GM12878 (cell line): Measurements from ENCODE around the gene IQGAP1. TPM values are rescaled to one million over a fixed set of nuclear protein-coding genes. Genes with fewer than 3 reads are reported as not detected.

Source experiments
- BACH1 ChIP-seq: fragments of 450-650 bp; IDR thresholded peaks from 2 replicates; pipeline ENCODE4 v1.6.1; 2017; ENCODE audit warnings: mild to moderate bottlenecking, borderline replicate concordance
- CEBPB ChIP-seq, 2 experiments: fragments of 150-350 bp in 1 of 2; IDR thresholded peaks; 2 replicates each; pipeline ENCODE4 v1.6.1; 2012 to 2014; ENCODE audit warnings: low read depth in 2 of 2, low read length in 2 of 2, borderline replicate concordance in 1 of 2, inconsistent platforms in 1 of 2
- CHD4 ChIP-seq: fragments of 200-600 bp; sonication (generic); IDR thresholded peaks from 2 replicates; pipeline ENCODE4 v1.6.1; 2016; ENCODE audit warnings: mild to moderate bottlenecking
- IKZF1 ChIP-seq: fragments of 450-650 bp; conservative IDR thresholded peaks from 2 replicates; pipeline ENCODE4 v1.6.1; 2017; ENCODE audit warnings: antibody characterized with exemption, mild to moderate bottlenecking
- IKZF2 ChIP-seq, 2 experiments: fragments of 450-650 bp; IDR thresholded peaks; 2 replicates each; pipeline ENCODE4 v1.6.1; 2017; ENCODE audit warnings: mild to moderate bottlenecking in 2 of 2, moderate library complexity in 2 of 2
- KDM1A ChIP-seq: fragments of 200-600 bp; sonication (generic); IDR thresholded peaks from 2 replicates; pipeline ENCODE4 v1.6.1; 2016; ENCODE audit warnings: borderline replicate concordance
- SRF ChIP-seq, 2 experiments: IDR thresholded peaks; 2 replicates each; pipeline ENCODE4 v1.6.1; 2011; ENCODE audit warnings: low read depth in 2 of 2, low read length in 2 of 2, mild to moderate bottlenecking in 1 of 2, moderate library complexity in 1 of 2
- ZNF24 ChIP-seq: fragments of 450-650 bp; IDR thresholded peaks from 2 replicates; pipeline ENCODE4 v1.6.1; 2017; ENCODE audit warnings: antibody characterized with exemption, mild to moderate bottlenecking
- ZSCAN29 ChIP-seq: fragments of 450-650 bp; IDR thresholded peaks from 2 replicates; pipeline ENCODE4 v1.6.1; 2017; ENCODE audit warnings: mild to moderate bottlenecking, moderate library complexity
- polyA plus RNA-seq, 11 experiments: library from polyadenylated mRNA; depleted of rRNA in 4 of 11; unstranded in 6 of 11; stranded (reverse) in 5 of 11; fragments of >200 nt; fragmentation: Nextera tagmentation in 4 of 11; fragmentation: Illumina TruSeq in 1 of 11; extraction: Ambion mirVana in 4 of 11; extraction: Trizol in 1 of 11; gene quantifications; 1 replicate in 1 of 11; 2 replicates in 10 of 11; pipeline versions ENCODE4 v1.2.1 to v1.2.3, GENCODE V29; 2011 to 2016; ENCODE audit warnings: inconsistent platforms in 2 of 11, missing spikeins in 2 of 11, low read depth in 1 of 11
- total RNA-seq, 4 experiments: library from RNA; depleted of rRNA in 3 of 4; stranded (reverse); fragments of >200 nt in 3 of 4; fragmentation: Illumina TruSeq in 1 of 4; extraction: Trizol in 1 of 4; gene quantifications; 2 replicates each; pipeline versions ENCODE4 v1.2.1 to v1.2.3, GENCODE V29; 2013 to 2021
- TF ChIP-seq, protein P1 (sequence below): fragments of 450-650 bp; IDR thresholded peaks from 2 replicates; pipeline ENCODE4 v1.6.1; 2017; ENCODE audit warnings: low read depth, mild to moderate bottlenecking, moderate library complexity
- TF ChIP-seq, protein P2 (sequence below): fragments of 450-650 bp; conservative IDR thresholded peaks from 2 replicates; pipeline ENCODE4 v1.6.1; 2017; ENCODE audit warnings: mild to moderate bottlenecking, moderate library complexity
- TF ChIP-seq, protein P3 (sequence below): fragments of 450-650 bp; IDR thresholded peaks from 2 replicates; pipeline ENCODE4 v1.6.1; 2017; ENCODE audit warnings: mild to moderate bottlenecking, low read depth, inconsistent platforms; ENCODE audit not compliant: poor library complexity, severe bottlenecking
- TF ChIP-seq, protein P4 (sequence below), 3 experiments: IDR thresholded peaks in 2 of 3; conservative IDR thresholded peaks in 1 of 3; 2 replicates each; pipeline ENCODE4 v1.5.1; 2011; ENCODE audit warnings: low read depth in 3 of 3, low read length in 3 of 3, mild to moderate bottlenecking in 3 of 3, control low read depth in 2 of 3, moderate library complexity in 2 of 3, inconsistent platforms in 1 of 3, mixed read lengths in 1 of 3; ENCODE audit not compliant: control insufficient read depth in 2 of 3, insufficient read depth in 1 of 3; ENCODE audit errors: extremely low read depth in 1 of 3
- TF ChIP-seq, protein P5 (sequence below): fragments of 150-350 bp; IDR thresholded peaks from 2 replicates; pipeline ENCODE4 v1.6.1; 2014; ENCODE audit warnings: mild to moderate bottlenecking, low read depth, low read length
- TF ChIP-seq, protein P6 (sequence below): fragments of 450-650 bp; IDR thresholded peaks from 2 replicates; pipeline ENCODE4 v1.6.1; 2018; ENCODE audit warnings: borderline replicate concordance, mild to moderate bottlenecking; ENCODE audit not compliant: partially characterized antibody

The IQGAP1 gene
- total and polyA plus RNA-seq, 10 of the 15 experiments (the other 5 are each of a cell fraction or from before 2014, with no cell fraction given), result 65.2 to 250 (median 112) TPM

DNA sequence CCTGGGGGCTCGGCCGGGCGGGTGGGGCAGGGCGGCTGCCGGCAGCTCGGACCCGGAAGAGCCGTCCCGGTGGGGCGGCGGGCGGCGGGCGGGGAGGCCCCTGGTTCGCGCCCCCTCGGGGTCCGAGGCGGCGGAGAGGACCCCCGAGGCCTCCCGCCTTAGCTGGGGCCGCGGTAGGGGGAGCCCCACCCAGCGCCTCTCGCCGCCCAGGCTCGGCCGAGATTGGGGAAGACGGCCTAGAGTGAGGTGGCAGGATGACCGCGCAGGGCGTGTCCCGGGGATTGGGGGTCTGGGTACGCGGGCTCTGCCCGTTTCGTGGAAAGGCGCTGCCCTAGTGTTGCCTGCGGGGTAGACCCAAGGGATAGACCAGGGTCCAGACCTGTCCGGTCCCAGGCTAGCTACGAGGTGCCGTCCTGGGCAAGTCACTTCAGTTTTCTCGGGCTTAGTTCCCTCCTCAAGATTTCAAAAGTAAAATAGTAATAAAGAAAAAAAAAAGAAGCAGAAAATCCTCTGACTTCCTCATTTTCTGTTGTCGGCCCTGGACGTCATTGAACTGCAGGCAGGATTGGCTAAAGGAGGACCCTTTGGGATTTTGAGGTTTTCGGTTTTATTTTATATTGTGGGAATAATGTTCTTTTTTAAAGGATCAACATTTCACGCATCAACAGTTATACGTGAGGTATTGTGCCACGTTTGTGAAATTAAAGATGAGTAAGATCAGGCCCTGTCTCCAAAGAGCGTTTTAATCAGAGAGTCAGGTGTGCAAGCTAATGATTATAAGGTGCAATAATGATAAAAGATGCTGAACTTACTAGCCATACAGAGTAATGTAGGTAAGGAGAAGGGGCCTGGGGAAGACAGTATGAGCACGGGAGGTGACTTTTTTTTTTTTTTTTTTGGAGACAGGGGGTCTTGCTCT is 679 bp downstream of the IQGAP1 start (continued):
- no peak for TF ChIP-seq SRF (IDR thresholded peaks at IDR 0.05; ENCODE audit: low read depth in 2 of 2, low read length in 2 of 2)
- no peak; the same call in 1 of the 2 replicates for TF ChIP-seq BACH1
- TF ChIP-seq ZNF24, result 0 out of 2 replicates have a peak, but pooled peaks have one; percentile 11
- TF ChIP-seq, protein P1, sequence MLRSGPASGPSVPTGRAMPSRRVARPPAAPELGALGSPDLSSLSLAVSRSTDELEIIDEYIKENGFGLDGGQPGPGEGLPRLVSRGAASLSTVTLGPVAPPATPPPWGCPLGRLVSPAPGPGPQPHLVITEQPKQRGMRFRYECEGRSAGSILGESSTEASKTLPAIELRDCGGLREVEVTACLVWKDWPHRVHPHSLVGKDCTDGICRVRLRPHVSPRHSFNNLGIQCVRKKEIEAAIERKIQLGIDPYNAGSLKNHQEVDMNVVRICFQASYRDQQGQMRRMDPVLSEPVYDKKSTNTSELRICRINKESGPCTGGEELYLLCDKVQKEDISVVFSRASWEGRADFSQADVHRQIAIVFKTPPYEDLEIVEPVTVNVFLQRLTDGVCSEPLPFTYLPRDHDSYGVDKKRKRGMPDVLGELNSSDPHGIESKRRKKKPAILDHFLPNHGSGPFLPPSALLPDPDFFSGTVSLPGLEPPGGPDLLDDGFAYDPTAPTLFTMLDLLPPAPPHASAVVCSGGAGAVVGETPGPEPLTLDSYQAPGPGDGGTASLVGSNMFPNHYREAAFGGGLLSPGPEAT, result 0 out of 2 replicates have a peak, but pooled peaks have one; percentile 19
- TF ChIP-seq IKZF1, result peak; percentile 50; the same call in 1 of the 2 replicates
- TF ChIP-seq, protein P2, sequence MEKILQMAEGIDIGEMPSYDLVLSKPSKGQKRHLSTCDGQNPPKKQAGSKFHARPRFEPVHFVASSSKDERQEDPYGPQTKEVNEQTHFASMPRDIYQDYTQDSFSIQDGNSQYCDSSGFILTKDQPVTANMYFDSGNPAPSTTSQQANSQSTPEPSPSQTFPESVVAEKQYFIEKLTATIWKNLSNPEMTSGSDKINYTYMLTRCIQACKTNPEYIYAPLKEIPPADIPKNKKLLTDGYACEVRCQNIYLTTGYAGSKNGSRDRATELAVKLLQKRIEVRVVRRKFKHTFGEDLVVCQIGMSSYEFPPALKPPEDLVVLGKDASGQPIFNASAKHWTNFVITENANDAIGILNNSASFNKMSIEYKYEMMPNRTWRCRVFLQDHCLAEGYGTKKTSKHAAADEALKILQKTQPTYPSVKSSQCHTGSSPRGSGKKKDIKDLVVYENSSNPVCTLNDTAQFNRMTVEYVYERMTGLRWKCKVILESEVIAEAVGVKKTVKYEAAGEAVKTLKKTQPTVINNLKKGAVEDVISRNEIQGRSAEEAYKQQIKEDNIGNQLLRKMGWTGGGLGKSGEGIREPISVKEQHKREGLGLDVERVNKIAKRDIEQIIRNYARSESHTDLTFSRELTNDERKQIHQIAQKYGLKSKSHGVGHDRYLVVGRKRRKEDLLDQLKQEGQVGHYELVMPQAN, result peak; percentile 41; the same call in 1 of the 2 replicates
- no peak for TF ChIP-seq CHD4
- no peak for TF ChIP-seq KDM1A
- TF ChIP-seq, protein P3, sequence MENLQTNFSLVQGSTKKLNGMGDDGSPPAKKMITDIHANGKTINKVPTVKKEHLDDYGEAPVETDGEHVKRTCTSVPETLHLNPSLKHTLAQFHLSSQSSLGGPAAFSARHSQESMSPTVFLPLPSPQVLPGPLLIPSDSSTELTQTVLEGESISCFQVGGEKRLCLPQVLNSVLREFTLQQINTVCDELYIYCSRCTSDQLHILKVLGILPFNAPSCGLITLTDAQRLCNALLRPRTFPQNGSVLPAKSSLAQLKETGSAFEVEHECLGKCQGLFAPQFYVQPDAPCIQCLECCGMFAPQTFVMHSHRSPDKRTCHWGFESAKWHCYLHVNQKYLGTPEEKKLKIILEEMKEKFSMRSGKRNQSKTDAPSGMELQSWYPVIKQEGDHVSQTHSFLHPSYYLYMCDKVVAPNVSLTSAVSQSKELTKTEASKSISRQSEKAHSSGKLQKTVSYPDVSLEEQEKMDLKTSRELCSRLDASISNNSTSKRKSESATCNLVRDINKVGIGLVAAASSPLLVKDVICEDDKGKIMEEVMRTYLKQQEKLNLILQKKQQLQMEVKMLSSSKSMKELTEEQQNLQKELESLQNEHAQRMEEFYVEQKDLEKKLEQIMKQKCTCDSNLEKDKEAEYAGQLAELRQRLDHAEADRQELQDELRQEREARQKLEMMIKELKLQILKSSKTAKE, result no peak
- TF ChIP-seq CEBPB (IDR thresholded peaks at IDR 0.05; ENCODE audit: borderline replicate concordance in 1 of 2, low read depth in 2 of 2, low read length in 2 of 2), result no peak
- TF ChIP-seq ZSCAN29, result no peak
- TF ChIP-seq, protein P4, sequence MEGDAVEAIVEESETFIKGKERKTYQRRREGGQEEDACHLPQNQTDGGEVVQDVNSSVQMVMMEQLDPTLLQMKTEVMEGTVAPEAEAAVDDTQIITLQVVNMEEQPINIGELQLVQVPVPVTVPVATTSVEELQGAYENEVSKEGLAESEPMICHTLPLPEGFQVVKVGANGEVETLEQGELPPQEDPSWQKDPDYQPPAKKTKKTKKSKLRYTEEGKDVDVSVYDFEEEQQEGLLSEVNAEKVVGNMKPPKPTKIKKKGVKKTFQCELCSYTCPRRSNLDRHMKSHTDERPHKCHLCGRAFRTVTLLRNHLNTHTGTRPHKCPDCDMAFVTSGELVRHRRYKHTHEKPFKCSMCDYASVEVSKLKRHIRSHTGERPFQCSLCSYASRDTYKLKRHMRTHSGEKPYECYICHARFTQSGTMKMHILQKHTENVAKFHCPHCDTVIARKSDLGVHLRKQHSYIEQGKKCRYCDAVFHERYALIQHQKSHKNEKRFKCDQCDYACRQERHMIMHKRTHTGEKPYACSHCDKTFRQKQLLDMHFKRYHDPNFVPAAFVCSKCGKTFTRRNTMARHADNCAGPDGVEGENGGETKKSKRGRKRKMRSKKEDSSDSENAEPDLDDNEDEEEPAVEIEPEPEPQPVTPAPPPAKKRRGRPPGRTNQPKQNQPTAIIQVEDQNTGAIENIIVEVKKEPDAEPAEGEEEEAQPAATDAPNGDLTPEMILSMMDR (IDR thresholded peaks at IDR 0.05 in 2 of 3, conservative IDR thresholded peaks at IDR 0.05 in 1 of 3; ENCODE audit: control insufficient read depth in 2 of 3, extremely low read depth in 1 of 3, insufficient read depth in 1 of 3, low read depth in 3 of 3, low read length in 3 of 3), result no peak
- TF ChIP-seq, protein P5, sequence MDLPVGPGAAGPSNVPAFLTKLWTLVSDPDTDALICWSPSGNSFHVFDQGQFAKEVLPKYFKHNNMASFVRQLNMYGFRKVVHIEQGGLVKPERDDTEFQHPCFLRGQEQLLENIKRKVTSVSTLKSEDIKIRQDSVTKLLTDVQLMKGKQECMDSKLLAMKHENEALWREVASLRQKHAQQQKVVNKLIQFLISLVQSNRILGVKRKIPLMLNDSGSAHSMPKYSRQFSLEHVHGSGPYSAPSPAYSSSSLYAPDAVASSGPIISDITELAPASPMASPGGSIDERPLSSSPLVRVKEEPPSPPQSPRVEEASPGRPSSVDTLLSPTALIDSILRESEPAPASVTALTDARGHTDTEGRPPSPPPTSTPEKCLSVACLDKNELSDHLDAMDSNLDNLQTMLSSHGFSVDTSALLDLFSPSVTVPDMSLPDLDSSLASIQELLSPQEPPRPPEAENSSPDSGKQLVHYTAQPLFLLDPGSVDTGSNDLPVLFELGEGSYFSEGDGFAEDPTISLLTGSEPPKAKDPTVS, result no peak
- peak in 1 of 2 experiments; percentile 41; a peak in 1 of 4 replicates for TF ChIP-seq IKZF2 (IDR thresholded peaks at IDR 0.05)
- TF ChIP-seq, protein P6, sequence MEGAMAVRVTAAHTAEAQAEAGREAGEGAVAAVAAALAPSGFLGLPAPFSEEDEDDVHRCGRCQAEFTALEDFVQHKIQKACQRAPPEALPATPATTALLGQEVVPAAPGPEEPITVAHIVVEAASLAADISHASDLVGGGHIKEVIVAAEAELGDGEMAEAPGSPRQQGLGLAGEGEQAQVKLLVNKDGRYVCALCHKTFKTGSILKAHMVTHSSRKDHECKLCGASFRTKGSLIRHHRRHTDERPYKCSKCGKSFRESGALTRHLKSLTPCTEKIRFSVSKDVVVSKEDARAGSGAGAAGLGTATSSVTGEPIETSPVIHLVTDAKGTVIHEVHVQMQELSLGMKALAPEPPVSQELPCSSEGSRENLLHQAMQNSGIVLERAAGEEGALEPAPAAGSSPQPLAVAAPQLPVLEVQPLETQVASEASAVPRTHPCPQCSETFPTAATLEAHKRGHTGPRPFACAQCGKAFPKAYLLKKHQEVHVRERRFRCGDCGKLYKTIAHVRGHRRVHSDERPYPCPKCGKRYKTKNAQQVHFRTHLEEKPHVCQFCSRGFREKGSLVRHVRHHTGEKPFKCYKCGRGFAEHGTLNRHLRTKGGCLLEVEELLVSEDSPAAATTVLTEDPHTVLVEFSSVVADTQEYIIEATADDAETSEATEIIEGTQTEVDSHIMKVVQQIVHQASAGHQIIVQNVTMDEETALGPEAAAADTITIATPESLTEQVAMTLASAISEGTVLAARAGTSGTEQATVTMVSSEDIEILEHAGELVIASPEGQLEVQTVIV, result no peak
